Astrocyte of the cerebellum (primary cell): ENCODE data around the gene SPOCK1.
"Not testable (repeated sequence)": the region's sequence is repeated elsewhere in the genome, so short reads cannot be mapped to it uniquely, and the experiment has no call there.

Experiments
- DNase-seq: peaks from one replicate; pipeline ENCODE4 v3.0.0-alpha.2; 2011; ENCODE audit warnings: low read depth
- H3K4me3 ChIP-seq: 2 replicates; pipeline ENCODE4 v1.5.1; 2011; ENCODE audit warnings: mild to moderate bottlenecking, low read depth, low read length, moderate library complexity
- CTCF ChIP-seq: IDR thresholded peaks from 2 replicates; pipeline ENCODE4 v1.5.1; 2012; ENCODE audit warnings: low read length, low read depth, moderate library complexity, mild to moderate bottlenecking; ENCODE audit errors: missing control alignments
- in situ Hi-C: cut with HindIII; loops from 2 replicates; pipeline ENCODE4 v1.10.0; 2017; ENCODE audit warnings: low sequenced_read_pairs

Gene SPOCK1

GRCh38 chr5:137498736-137499505 lies at the start of gene SPOCK1:
Gene SPOCK1, minus strand, starts transcription at chr5:137499326.
- H3K4me3 ChIP-seq = peak within 1 kb of the TSS; percentile 78
- peak; percentile 48 for TF ChIP-seq CTCF
- in situ Hi-C loops = no loop called here
- peak; percentile 52 for DNase-seq

GRCh38 chr5:137545956-137546355 lies 46.8 kb upstream of the SPOCK1 start:
- no peak overlapping the region for H3K4me3 ChIP-seq
- in situ Hi-C loops = no loop called here
- no peak for TF ChIP-seq CTCF
- no peak for DNase-seq

GRCh38 chr5:137535449-137535848 lies 36.3 kb upstream of the SPOCK1 start:
- in situ Hi-C loops, H3K4me3 ChIP-seq, DNase-seq: not testable (repeated sequence)

- DNase-seq = no peak
- in situ Hi-C loops = no loop called here
- no peak for TF ChIP-seq CTCF
Observed at GRCh38 chr5:137533963-137534362, 34.8 kb upstream of the SPOCK1 start.

GRCh38 chr5:137531266-137531665 lies 32.1 kb upstream of the SPOCK1 start:
- no peak for TF ChIP-seq CTCF
- DNase-seq = no peak
- in situ Hi-C loops = no loop called here
- no peak overlapping the region for H3K4me3 ChIP-seq

More at GRCh38 chr5:137533963-137534362, 34.8 kb upstream of the SPOCK1 start:
- no peak overlapping the region for H3K4me3 ChIP-seq

GRCh38 chr5:137521246-137521645 lies 22.1 kb upstream of the SPOCK1 start:
- in situ Hi-C loops = loop anchor here (25.0 kb wide), 1 partner anchor 709 kb away; no protein-coding TSS in a partner anchor
- H3K4me3 ChIP-seq = no peak overlapping the region
- DNase-seq = no peak
- no peak for TF ChIP-seq CTCF

GRCh38 chr5:137516961-137517360 lies 17.8 kb upstream of the SPOCK1 start:
- no peak for TF ChIP-seq CTCF
- in situ Hi-C loops = loop anchor here (25.0 kb wide), 1 partner anchor 705 kb away; no protein-coding TSS in a partner anchor
- no peak for DNase-seq
- no peak overlapping the region for H3K4me3 ChIP-seq
